Tibial nerve (tissue), 4 donors: ENCODE data around the gene RFXANK. TPM values are rescaled to one million over a fixed set of nuclear protein-coding genes. Genes with fewer than 3 reads are reported as not detected.
"Not testable (repeated sequence)": the region's sequence is repeated elsewhere in the genome, so short reads cannot be mapped to it uniquely, and the experiment has no call there.

Source experiments
- DNase-seq, 2 donors: peaks; one replicate each; pipeline ENCODE4 v3.0.0-alpha.2; 2019; ENCODE audit warnings: low spot score in 2 of 2
- H3K27ac ChIP-seq, 4 donors: fragments of 200-600 bp; sonication (generic) in 3 of 4; one replicate each; pipeline ENCODE4 v1.5.1; 2017 to 2019; ENCODE audit warnings: mild to moderate bottlenecking in 1 of 4
- H3K27me3 ChIP-seq, 2 donors: fragments of 200-600 bp; sonication (generic) in 1 of 2; one replicate each; pipeline versions ENCODE4 v1.5.1 to v1.6.0; 2017 to 2019
- H3K36me3 ChIP-seq, 3 donors: fragments of 200-600 bp; sonication (generic); one replicate each; pipeline ENCODE4 v1.5.1; 2018 to 2019
- H3K4me1 ChIP-seq, 4 donors: fragments of 200-600 bp; sonication (generic) in 3 of 4; one replicate each; pipeline ENCODE4 v1.5.1; 2017 to 2019
- H3K4me3 ChIP-seq, 4 donors: fragments of 200-600 bp; sonication (generic) in 3 of 4; one replicate each; pipeline ENCODE4 v1.5.1; 2017 to 2019; ENCODE audit warnings: mild to moderate bottlenecking in 1 of 4, moderate library complexity in 1 of 4
- H3K9me3 ChIP-seq, 4 donors: fragments of 200-600 bp; sonication (generic) in 3 of 4; one replicate each; pipeline ENCODE4 v1.5.1; 2017 to 2019
- CTCF ChIP-seq, 5 experiments: fragments of 200-600 bp in 3 of 5; fragments of 450-650 bp in 2 of 5; sonication (generic) in 3 of 5; IDR thresholded peaks; one replicate each; pipeline ENCODE4 v1.5.1; 2016 to 2019; ENCODE audit warnings: antibody characterized with exemption in 5 of 5, mild to moderate bottlenecking in 3 of 5, moderate library complexity in 2 of 5
- EP300 ChIP-seq, 2 donors: sonication (generic); formaldehyde crosslinking; IDR thresholded peaks; one replicate each; pipeline ENCODE4 v1.6.1; 2017; ENCODE audit warnings: antibody characterized with exemption in 2 of 2, mild to moderate bottlenecking in 1 of 2
- POLR2A ChIP-seq, 2 donors: fragments of 450-650 bp; IDR thresholded peaks; one replicate each; pipeline ENCODE4 v1.6.1; 2017; ENCODE audit warnings: antibody characterized with exemption in 2 of 2, mild to moderate bottlenecking in 2 of 2, moderate library complexity in 2 of 2
- WGBS, 2 donors: methylation state at CpG; one replicate each; pipeline ENCODE4 v1.1.5; 2018; 5-methylcytosine and 5-hydroxymethylcytosine counted together
- total RNA-seq, 4 donors: library from RNA; depleted of rRNA; stranded (reverse); fragments of >200 nt; gene quantifications; one replicate each; pipeline ENCODE4 v1.1.0, GENCODE V29; 2016

RFXANK gene
- total RNA-seq, 4 donors from 2014 or later: 46.3 to 62.1 (median 56.8) TPM

- WGBS, 2 donors: 72 to 79% methylated on average over 4 of the region's 4 CpGs
Measured at GRCh38 chr19:19215792-19216191, 23.7 kb downstream of the RFXANK start.

GRCh38 chr19:19217099-19217498 lies 25.0 kb downstream of the RFXANK start:
- no peak overlapping the region for H3K4me3 ChIP-seq
- H3K27ac ChIP-seq: no peak overlapping the region
- H3K9me3 ChIP-seq: peaks cover 0 to 8% (median 0%) of the 10 kb centered on the region in 4 donors
- H3K4me1 ChIP-seq: no peaks in the 10 kb centered on the region
- peaks cover 0 to 47% of the 10 kb centered on the region in 2 donors for H3K27me3 ChIP-seq
- DNase-seq: no peak
- WGBS, 2 donors: 53% methylated on average over 4 of the region's 4 CpGs
- no peaks in the 10 kb centered on the region for H3K36me3 ChIP-seq
- TF ChIP-seq POLR2A (IDR thresholded peaks at IDR 0.05): no peak
- TF ChIP-seq CTCF (IDR thresholded peaks at IDR 0.05): no peak

More at GRCh38 chr19:19215792-19216191, 23.7 kb downstream of the RFXANK start:
- H3K9me3 ChIP-seq: peaks cover 0 to 8% (median 0%) of the 10 kb centered on the region in 4 donors
- H3K27ac ChIP-seq: no peak overlapping the region
- no peak overlapping the region for H3K4me3 ChIP-seq
- peaks cover 0 to 60% of the 10 kb centered on the region in 2 donors for H3K27me3 ChIP-seq
- H3K36me3 ChIP-seq: no peaks in the 10 kb centered on the region
- TF ChIP-seq EP300 (IDR thresholded peaks at IDR 0.05): no peak
- TF ChIP-seq CTCF (IDR thresholded peaks at IDR 0.05): no peak
- TF ChIP-seq POLR2A (IDR thresholded peaks at IDR 0.05): no peak
- no peak for DNase-seq
- H3K4me1 ChIP-seq: peaks cover 0 to 3% (median 0%) of the 10 kb centered on the region in 4 donors

- H3K4me3 ChIP-seq: no peak overlapping the region
- H3K27me3 ChIP-seq: peaks cover 0 to 38% of the 10 kb centered on the region in 2 donors
- H3K9me3 ChIP-seq: peaks cover 0 to 8% (median 0%) of the 10 kb centered on the region in 4 donors
- WGBS, 2 donors: 85 to 90% methylated on average over 19 to 21 of the region's 21 CpGs
- no peak for DNase-seq
- TF ChIP-seq POLR2A (IDR thresholded peaks at IDR 0.05): no peak
- no peak for TF ChIP-seq EP300 (IDR thresholded peaks at IDR 0.05)
- no peaks in the 10 kb centered on the region for H3K36me3 ChIP-seq
- H3K27ac ChIP-seq: no peak overlapping the region
- H3K4me1 ChIP-seq: no peaks in the 10 kb centered on the region
Measured at GRCh38 chr19:19218911-19219310, 26.9 kb downstream of the RFXANK start.

GRCh38 chr19:19221000-19221399 lies 28.9 kb downstream of the RFXANK start:
- DNase-seq, H3K27ac ChIP-seq, H3K36me3 ChIP-seq, H3K9me3 ChIP-seq, H3K4me3 ChIP-seq: not testable (repeated sequence)
- peaks cover 0 to 11% (median 1%) of the 10 kb centered on the region in 4 donors for H3K4me1 ChIP-seq
- peaks cover 0 to 40% of the 10 kb centered on the region in 2 donors for H3K27me3 ChIP-seq
- 79 to 83% methylated on average over 8 of the region's 8 CpGs for WGBS, 2 donors

- Histone ChIP-seq H3K27me3 (peaks cover 0 to 48% of the 10 kb centered on the region in 2 donors), H3K4me1 (peaks cover 0 to 11% (median 1%) of the 10 kb centered on the region in 4 donors), H3K36me3 (no peaks in the 10 kb centered on the region), H3K9me3 (no peaks in the 10 kb centered on the region), H3K4me3 (no peak overlapping the region), H3K27ac (no peak overlapping the region)
- no peak for DNase-seq
- TF ChIP-seq CTCF (IDR thresholded peaks at IDR 0.05) (no peak), POLR2A (IDR thresholded peaks at IDR 0.05) (no peak), EP300 (IDR thresholded peaks at IDR 0.05) (no peak)
- 76 to 82% methylated on average over 5 of the region's 5 CpGs for WGBS, 2 donors
Measured at GRCh38 chr19:19223060-19223459, 31.0 kb downstream of the RFXANK start.

GRCh38 chr19:19223636-19224035 lies 31.6 kb downstream of the RFXANK start:
- no peaks in the 10 kb centered on the region for H3K36me3 ChIP-seq
- 72 to 78% methylated on average over 6 of the region's 6 CpGs for WGBS, 2 donors
- H3K9me3 ChIP-seq: no peaks in the 10 kb centered on the region
- H3K4me3 ChIP-seq: no peak overlapping the region
- H3K27ac ChIP-seq: no peak overlapping the region
- TF ChIP-seq CTCF (IDR thresholded peaks at IDR 0.05) (no peak), EP300 (IDR thresholded peaks at IDR 0.05) (no peak), POLR2A (IDR thresholded peaks at IDR 0.05) (no peak)
- peaks cover 0 to 48% of the 10 kb centered on the region in 2 donors for H3K27me3 ChIP-seq
- DNase-seq: no peak
- peaks cover 0 to 11% (median 1%) of the 10 kb centered on the region in 4 donors for H3K4me1 ChIP-seq
